GDM1 (cell line): ENCODE measurements around the gene EIF4A3.

Source experiments
- DNase-seq: peaks from one replicate; lab custom pipeline; 2025; lab: John Stamatoyannopoulos, UW

EIF4A3 gene

GRCh38 chr17:80111702-80112470 is 35.0 kb downstream of the EIF4A3 start:
- no peak for DNase-seq

GRCh38 chr17:80110927-80111701 is 35.8 kb downstream of the EIF4A3 start:
- no peak for DNase-seq

- DNase-seq: no peak
Observed at GRCh38 chr17:80110447-80110812, 36.5 kb downstream of the EIF4A3 start.

- DNase-seq: no peak
Observed at GRCh38 chr17:80109713-80110446, 37.0 kb downstream of the EIF4A3 start.

- DNase-seq: no peak
Observed at GRCh38 chr17:80109066-80109660, 37.8 kb downstream of the EIF4A3 start.

- no peak for DNase-seq
Observed at GRCh38 chr17:80108036-80108971, 38.6 kb downstream of the EIF4A3 start.

- no peak for DNase-seq
Observed at GRCh38 chr17:80107231-80108021, 39.5 kb downstream of the EIF4A3 start.

- DNase-seq: no peak
Observed at GRCh38 chr17:80106751-80107150, 40.2 kb downstream of the EIF4A3 start.

GRCh38 chr17:80106176-80106575 is 40.8 kb downstream of the EIF4A3 start:
- no peak for DNase-seq

- DNase-seq: no peak
Observed at GRCh38 chr17:80105762-80106161, 41.2 kb downstream of the EIF4A3 start.

- no peak for DNase-seq
Observed at GRCh38 chr17:80104956-80105375, 42.0 kb downstream of the EIF4A3 start.

- DNase-seq: no peak
Observed at GRCh38 chr17:80104321-80104955, 42.5 kb downstream of the EIF4A3 start.

GRCh38 chr17:80103449-80104085 is 43.4 kb downstream of the EIF4A3 start:
- DNase-seq: no peak

- no peak for DNase-seq
Observed at GRCh38 chr17:80102664-80103448, 44.1 kb downstream of the EIF4A3 start.

GRCh38 chr17:80101946-80102663 is 44.8 kb downstream of the EIF4A3 start:
- DNase-seq: no peak

GRCh38 chr17:80101011-80101945 is 45.6 kb downstream of the EIF4A3 start, which contains the start of gene GAA:
Gene GAA (plus strand): TSS chr17:80101581. CDS start chr17:80104587, 3,006 bp downstream.
- DNase-seq: peak; percentile 80

GRCh38 chr17:80100035-80100323 is 46.9 kb downstream of the EIF4A3 start:
- no peak for DNase-seq
